Measurements from ENCODE around the gene COL25A1. TPM values are rescaled to one million over a fixed set of nuclear protein-coding genes. Genes with fewer than 3 reads are reported as not detected.

COL25A1 gene
- total RNA-seq, 1 donor from 2014 or later, result 3.9 TPM

DNA sequence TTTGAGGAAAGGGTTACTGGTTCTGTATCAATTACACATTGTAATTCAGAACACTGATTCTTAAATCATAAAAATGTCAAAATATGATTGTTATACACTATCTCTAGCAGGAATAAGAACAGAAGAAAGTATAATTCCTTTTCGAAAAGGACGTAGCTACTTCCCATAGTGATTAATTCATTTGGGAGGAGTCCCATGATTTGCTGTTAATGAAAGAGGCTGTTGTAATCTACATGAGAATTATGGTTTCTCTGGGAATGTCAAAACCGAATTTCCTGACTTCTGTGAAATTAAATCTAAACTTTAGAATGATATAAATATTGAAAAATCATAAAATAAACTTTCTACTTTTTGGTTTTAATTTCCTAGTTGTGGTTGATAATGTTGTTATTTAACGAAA lies 348.5 kb downstream of the COL25A1 start:
- H3K4me3 Mint-ChIP-seq (ENCODE audit: low read depth), result no peak overlapping the region
- no peaks in the 10 kb centered on the region for H3K36me3 Mint-ChIP-seq (ENCODE audit: insufficient read depth)
- peaks cover 3% of the 10 kb centered on the region for H3K4me1 Mint-ChIP-seq (ENCODE audit: low read depth)
- no peaks in the 10 kb centered on the region for H3K9me3 Mint-ChIP-seq (ENCODE audit: low read depth)
- H3K27me3 Mint-ChIP-seq, result peaks cover 3% of the 10 kb centered on the region
- no peak overlapping the region for H3K27ac Mint-ChIP-seq
- TF ChIP-seq, protein P1, sequence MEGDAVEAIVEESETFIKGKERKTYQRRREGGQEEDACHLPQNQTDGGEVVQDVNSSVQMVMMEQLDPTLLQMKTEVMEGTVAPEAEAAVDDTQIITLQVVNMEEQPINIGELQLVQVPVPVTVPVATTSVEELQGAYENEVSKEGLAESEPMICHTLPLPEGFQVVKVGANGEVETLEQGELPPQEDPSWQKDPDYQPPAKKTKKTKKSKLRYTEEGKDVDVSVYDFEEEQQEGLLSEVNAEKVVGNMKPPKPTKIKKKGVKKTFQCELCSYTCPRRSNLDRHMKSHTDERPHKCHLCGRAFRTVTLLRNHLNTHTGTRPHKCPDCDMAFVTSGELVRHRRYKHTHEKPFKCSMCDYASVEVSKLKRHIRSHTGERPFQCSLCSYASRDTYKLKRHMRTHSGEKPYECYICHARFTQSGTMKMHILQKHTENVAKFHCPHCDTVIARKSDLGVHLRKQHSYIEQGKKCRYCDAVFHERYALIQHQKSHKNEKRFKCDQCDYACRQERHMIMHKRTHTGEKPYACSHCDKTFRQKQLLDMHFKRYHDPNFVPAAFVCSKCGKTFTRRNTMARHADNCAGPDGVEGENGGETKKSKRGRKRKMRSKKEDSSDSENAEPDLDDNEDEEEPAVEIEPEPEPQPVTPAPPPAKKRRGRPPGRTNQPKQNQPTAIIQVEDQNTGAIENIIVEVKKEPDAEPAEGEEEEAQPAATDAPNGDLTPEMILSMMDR (IDR thresholded peaks at IDR 0.05; ENCODE audit: unreplicated experiment), result no peak
- no peak for DNase-seq (ENCODE audit: low spot score, unreplicated experiment)

DNA sequence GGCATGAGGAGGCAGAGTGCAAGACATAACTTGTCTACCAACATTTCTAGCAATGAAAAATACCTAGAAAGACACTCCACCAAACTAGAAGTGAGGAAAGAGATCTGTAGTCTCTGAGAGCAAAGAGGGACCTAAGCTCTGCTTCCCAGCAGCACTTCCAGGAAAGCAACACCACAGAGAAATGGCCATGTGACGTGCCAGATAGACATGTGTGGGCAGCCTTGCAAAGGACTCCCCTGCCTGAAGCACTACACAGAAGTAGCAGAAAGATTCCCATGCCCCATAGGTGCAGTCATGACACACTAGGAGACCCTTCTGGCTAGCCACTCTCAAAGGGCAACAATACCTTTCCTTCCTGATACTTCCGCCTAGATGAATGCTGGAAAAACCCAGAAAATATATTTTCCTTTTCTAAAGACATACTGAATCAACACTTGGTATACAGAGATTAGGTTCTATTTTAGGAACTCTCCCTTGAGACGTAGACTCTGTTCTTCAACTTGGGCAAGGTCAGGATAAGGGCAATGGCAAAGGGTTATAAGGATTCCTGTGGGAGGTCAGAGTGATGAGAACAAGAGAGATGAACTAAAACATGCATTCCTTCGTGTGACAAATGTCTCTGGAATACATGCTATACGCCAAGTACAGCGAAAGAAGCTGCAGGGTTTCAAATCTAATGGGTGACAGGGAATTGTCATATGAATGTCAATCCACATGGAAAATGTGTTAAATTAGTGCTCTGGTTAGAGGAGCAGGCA lies 352.1 kb downstream of the COL25A1 start:
- TF ChIP-seq, protein P1 (IDR thresholded peaks at IDR 0.05; ENCODE audit: unreplicated experiment), result no peak
- DNase-seq (ENCODE audit: low spot score, unreplicated experiment), result no peak
- Mint-ChIP-seq H3K4me3 (ENCODE audit: low read depth) (no peak overlapping the region), H3K27ac (no peak overlapping the region), H3K27me3 (peaks cover 2% of the 10 kb centered on the region), H3K9me3 (ENCODE audit: low read depth) (peaks cover 3% of the 10 kb centered on the region), H3K4me1 (ENCODE audit: low read depth) (peaks cover 3% of the 10 kb centered on the region), H3K36me3 (ENCODE audit: insufficient read depth) (no peaks in the 10 kb centered on the region)

DNA sequence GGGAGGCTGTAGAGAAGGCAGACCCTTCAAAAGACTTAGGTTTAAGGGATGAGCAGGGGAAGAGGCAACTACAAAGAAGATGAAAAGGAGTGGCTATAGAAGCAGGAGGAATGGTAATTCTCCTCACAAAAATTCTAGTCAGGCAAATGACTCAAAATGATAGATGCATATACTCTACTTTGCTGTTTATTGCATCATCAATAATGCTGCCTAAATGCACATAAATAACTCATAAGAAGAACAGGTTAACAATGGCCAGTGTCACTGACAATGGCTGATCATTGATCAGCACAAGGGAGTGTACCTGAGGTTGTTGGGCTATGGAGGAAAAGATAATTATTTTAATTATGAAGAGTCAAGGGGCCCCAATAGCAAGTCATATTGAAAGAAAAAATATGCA lies 354.9 kb downstream of the COL25A1 start:
- Mint-ChIP-seq H3K27me3 (peaks cover 2% of the 10 kb centered on the region), H3K4me1 (ENCODE audit: low read depth) (peaks cover 4% of the 10 kb centered on the region), H3K36me3 (ENCODE audit: insufficient read depth) (no peaks in the 10 kb centered on the region)

DNA sequence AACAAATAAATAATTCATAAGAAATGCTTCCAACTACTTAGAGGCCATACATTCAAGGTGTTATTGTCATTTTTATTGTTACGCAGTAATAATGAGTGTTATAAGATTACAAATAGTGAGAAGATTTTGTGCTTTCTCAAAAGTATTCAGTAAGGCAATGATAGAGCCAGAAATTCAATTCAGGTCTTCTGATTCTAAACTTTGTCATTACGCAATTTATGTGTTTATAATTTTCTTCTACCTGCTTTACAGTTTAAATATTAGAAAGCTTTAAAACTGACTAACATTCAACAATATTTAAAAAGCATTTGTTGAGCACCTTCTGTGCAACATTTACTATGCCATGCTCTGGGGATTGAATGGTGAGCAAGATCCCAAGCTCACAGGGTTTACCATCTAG lies 356.2 kb downstream of the COL25A1 start:
- H3K36me3 Mint-ChIP-seq (ENCODE audit: insufficient read depth), result no peaks in the 10 kb centered on the region
- H3K4me3 Mint-ChIP-seq (ENCODE audit: low read depth), result no peak overlapping the region
- no peak overlapping the region for H3K27ac Mint-ChIP-seq
- peaks cover 3% of the 10 kb centered on the region for H3K9me3 Mint-ChIP-seq (ENCODE audit: low read depth)
- no peak for DNase-seq (ENCODE audit: low spot score, unreplicated experiment)
- H3K27me3 Mint-ChIP-seq, result peaks cover 2% of the 10 kb centered on the region
- peaks cover 4% of the 10 kb centered on the region for H3K4me1 Mint-ChIP-seq (ENCODE audit: low read depth)
- TF ChIP-seq, protein P1 (IDR thresholded peaks at IDR 0.05; ENCODE audit: unreplicated experiment), result no peak

More for the DNA sequence above, 354.9 kb downstream of the COL25A1 start:
- H3K9me3 Mint-ChIP-seq (ENCODE audit: low read depth), result peaks cover 3% of the 10 kb centered on the region
- H3K4me3 Mint-ChIP-seq (ENCODE audit: low read depth), result no peak overlapping the region
- TF ChIP-seq, protein P1 (IDR thresholded peaks at IDR 0.05; ENCODE audit: unreplicated experiment), result no peak
- DNase-seq (ENCODE audit: low spot score, unreplicated experiment), result no peak
- H3K27ac Mint-ChIP-seq, result no peak overlapping the region

DNA sequence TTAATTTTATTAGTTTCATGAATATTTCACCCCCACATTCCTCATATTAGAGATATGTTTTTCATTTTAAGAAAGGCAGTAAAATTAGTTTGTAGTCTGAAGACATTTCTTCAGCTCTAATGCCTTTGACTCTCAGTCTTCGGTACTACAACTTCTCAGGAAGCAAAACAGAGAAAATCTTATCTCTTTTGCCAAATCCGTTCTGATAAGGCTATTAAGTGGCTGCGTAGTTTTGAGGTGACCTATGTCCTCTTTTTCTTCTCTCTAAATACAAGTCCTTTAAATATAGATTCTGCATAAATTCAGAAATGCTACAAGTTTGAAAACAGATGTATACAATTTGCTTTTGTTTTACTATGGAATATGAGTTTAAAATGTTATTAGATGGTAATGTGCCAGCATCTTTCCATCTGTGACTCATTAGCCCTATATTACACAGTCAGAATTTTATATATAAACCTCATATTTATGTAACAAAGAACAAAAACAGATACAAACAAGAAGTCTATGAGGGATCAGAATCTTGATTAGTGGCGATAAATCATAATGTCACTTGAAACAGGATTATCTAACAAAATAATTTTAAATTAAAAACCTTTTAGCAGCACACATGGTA lies 358.4 kb downstream of the COL25A1 start:
- Mint-ChIP-seq H3K27ac (no peak overlapping the region), H3K4me1 (ENCODE audit: low read depth) (peaks cover 4% of the 10 kb centered on the region), H3K36me3 (ENCODE audit: insufficient read depth) (no peaks in the 10 kb centered on the region), H3K4me3 (ENCODE audit: low read depth) (no peak overlapping the region), H3K9me3 (ENCODE audit: low read depth) (peaks cover 3% of the 10 kb centered on the region), H3K27me3 (peaks cover 2% of the 10 kb centered on the region)
- TF ChIP-seq, protein P1 (IDR thresholded peaks at IDR 0.05; ENCODE audit: unreplicated experiment), result no peak
- no peak for DNase-seq (ENCODE audit: low spot score, unreplicated experiment)
